DMS79 treated with DMSO at 0.1 percent for 48 hours (cell line): ENCODE measurements around the gene WIPF3.

Source experiments
- DNase-seq: peaks from one replicate; lab custom pipeline; 2025; lab: John Stamatoyannopoulos, UW

Gene WIPF3

DNA sequence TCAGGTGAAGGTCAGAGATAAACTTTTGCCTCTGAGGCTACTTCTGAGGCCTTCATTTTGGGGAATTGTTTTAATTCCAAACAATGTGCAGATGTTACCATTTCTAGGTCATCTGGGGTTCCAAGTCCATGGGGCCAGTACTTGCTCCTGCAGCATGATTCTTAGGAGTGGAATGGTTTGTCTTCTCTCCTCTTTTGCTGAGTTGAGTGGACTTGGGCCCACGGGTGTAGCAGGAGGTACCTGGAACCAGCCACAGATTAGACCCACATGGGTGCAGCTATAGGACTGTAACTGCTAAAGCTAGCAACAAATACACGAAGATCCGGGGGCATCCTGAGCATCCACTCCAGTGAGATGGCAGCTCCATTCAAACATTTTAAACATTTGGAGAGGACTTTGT lies 41.6 kb downstream of the WIPF3 start:
- no peak for DNase-seq

DNA sequence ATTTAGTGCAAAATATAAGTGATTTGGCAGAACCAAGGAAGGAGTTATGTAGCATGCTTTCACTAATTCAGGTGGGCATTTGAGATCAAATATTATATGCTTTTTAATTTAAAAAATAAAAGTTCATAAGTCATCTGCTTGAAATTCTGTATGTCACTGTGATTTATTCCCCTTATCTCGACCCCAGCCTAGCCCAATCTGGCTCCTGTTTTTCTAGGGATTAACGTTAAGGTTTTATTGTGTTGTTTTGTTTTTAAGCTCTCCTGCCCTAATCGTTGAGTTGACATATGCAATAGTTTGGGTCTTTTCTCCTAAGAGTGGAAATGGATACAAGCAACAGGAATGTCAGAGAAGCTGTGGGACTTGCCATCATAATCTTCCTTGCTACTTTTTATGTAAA lies 42.6 kb downstream of the WIPF3 start:
- DNase-seq = no peak

DNA sequence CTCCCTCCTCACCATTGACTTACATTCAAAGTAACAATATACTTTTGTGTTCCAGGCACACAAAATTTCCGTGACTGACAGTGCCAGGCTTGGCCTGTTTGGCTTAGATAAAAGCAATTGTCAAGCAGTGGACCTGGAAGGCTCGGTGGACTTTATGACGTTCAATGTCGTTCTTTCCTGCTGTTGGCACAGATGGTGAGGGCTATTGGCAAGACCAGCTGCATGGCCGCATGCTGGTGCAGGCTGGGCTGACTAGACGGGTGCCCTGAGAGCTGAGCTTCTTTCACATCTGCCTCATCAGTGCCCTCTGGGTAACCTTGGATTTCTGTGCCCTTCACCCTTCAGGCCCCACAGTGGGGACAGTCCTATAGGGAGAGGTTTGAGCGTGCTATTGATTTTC lies 45.2 kb downstream of the WIPF3 start:
- no peak for DNase-seq

DNA sequence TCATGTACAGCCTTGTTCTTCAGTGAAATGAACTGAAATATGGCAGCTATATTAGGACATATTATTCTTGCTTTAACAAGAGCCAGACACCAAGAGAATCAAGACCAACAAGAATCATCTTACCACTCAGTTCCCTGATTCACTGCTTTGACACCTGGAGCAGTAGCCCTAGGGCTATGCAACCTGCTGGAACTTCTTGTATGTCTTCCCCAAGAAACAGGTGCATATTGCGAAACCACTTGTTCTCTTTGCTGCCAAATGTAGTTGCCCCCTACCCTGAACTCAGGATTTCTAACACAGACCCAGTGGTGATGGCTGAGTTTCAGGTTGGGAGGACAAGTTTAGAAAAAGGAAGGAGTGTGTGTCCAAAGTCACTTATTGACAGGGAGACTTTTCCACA lies 46.1 kb downstream of the WIPF3 start:
- DNase-seq = no peak

DNA sequence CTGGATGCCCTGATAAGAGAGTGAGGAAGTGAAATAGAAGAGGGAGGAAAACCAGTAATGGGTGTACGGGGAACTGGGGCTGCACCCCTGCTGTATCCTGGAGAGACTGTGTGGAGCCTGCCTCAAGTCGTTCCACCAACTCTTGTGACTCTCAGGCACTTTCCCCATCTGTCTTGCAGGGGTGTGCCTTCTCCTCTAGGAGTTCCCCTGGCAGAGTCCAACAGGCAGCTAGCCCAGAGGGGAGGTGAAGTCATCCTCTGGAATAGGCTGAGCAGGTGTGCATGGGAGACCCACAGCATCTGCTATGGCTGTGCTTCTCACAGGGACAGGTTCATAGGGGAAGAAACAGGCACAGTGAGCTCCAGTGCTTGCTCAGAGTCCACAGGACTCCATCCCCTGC lies 46.8 kb downstream of the WIPF3 start:
- DNase-seq = no peak

DNA sequence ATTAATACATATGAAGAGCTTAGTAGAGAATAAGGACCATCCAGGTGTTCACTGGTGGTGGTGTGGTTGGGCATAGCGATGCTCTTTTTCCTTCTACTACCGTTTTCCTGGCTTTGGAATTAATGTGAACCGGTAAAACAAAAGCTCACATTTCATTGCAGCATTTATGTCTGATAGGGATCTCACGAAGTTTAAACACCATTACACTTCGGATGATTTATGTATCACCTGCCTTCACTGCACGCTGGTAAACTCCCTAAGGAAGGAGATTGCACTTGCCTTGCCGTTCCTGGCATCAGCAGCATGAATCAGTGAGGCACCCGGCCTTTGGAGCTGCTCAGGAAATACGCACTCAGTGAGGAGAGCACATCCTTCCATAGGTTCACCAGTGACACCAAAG lies 47.5 kb downstream of the WIPF3 start:
- DNase-seq = peak; percentile 61

DNA sequence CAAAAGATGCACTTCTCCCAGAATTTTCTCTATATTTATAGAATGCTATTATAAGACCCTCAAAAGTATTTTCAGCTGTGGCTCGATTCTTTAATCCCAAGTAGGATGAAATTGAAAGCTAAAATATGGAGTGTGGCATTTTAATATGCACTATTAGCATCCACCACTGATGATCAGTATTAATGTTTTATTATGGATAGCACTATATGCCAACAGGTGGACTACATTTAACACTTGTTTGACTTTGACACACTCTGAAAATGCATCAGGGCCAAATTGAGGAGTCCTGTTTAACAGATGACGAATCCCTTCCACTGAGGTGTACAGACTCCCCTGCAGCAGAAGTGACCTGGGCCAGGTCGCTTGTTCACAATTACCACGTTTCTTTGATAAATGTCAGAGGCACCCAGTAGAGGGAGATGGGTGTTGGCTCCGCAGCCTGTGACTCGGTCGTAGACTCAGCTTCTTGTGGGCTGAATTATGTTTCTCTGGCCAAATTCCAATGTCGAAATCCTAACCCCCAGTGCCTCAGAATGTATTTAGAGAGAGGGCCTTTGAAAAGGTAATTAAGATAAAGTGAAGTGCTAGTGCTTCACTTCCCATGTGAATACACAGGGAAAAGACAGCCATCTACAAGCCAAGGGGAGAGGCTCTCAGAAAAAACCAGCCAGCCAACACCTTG lies 48.1 kb downstream of the WIPF3 start:
- peak; percentile 67 for DNase-seq

DNA sequence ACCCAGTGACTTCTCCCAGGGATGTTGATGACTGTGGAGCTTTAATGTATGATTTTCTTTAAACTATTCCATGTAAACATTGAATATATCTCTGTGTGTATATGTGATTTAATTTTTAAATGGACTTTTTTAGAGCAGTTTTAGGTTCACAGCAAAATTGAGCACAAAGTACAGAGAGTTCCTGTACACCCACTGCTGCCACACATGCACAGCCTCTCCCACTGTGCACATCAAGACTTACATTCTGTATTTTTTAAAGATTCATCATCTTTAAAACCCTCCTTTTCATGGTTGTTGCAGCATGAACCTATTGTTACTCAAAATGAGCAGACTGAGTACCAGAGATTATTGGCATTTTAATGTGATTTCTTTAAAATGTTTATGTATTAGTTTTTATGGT lies 51.3 kb downstream of the WIPF3 start:
- DNase-seq = no peak

DNA sequence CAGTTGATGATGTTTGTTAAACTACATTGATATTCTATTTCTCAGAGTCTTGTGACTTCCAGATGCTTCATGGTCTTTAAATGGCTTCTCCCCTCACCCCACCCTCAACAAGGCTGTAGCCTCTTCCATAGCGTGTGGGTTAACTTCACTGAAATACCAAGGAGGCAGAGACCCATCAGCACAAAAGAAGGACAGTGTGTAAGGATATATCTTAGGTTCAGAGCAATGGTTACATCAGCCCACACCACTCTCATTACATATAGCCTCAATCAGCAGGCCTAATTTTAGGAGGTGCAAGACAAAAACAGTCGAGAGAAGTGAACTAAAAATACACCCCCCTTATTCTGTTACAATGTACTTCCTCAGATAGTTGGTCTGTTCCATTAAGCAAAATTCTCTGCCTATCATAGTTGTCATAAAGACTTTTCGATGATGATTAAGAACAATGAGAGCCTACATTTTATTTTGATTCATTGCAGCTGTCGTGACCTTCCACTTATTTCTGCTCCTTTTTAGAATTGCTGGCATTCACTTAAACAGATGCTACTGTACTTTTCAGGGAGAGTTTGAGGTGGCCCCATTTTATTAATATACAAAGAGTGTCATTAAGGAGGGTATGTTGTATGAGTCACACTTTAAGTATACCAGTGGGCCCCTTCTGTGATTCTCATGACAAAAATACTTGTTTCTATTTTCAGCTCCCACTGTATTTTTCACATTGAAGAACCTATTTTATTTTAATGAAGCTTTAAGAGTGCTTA lies 52.1 kb downstream of the WIPF3 start:
- DNase-seq = no peak

DNA sequence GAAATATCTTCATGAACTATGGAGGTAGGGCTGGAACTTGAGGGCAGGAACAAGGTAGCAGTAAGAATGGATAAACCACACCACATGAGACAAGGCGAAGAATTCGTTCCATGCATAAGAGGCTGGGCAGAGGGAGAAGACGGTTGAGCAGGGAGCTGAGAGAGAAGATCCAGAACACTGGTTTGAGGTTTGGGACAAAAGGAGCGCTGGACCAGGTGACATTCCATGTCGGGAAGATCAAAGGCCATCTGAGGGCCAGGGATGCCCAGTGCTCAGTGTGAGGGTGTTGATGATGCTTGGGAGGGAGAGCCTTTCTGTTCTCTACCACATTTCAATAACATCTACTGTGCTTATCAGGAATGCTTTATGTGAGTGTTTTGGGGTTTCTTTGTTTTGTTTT lies 52.8 kb downstream of the WIPF3 start:
- no peak for DNase-seq

DNA sequence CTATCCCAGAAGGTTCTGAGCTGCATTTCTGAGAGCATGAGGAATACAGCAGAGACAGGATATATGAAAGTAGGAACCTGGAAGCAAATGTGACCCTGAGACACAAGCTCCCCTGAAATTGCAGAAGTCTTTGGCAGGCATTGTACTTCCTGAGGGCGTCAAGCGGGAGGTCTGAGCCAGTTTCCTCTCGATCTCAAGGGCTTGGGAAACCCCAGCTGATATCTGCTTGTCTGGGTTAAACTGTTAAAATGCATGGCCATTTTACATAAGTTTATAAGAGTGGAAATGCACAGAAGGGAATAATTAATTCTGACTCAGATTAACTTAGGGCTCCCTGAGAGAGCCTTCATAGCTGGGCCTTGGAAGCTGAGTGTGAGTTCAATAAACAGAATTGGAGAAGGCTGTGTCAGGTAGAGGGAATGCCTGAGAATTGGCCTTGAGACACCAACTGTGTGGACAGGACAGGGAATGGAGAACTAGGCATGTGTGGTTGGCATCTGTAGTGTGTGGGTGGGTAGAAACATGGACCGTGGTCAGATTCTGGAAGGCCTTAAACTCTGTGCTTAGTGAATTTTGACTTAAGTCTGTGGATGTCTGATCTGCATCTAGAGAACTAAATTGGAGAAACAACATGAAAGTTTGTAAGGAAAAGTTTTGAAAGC lies 53.3 kb downstream of the WIPF3 start:
- no peak for DNase-seq

DNA sequence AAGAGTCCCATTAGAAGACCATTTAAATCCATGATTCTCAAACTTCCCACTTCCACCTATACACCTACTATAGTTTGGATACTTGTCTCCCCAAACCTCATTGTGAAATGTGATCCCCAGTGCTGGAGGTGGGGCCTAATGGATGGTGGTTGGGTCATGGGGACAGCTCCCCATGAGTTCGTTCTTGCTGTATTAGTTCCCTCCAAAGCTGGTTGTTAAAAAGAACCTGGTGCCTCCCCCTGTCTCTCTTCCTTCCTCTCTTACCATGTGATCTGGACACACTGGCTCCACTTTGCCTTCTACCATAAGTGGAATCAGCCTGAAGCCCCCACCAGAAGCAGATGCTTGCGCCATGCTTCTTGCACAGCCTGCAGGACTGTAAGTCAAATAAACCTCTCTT lies 53.9 kb downstream of the WIPF3 start:
- DNase-seq = no peak

DNA sequence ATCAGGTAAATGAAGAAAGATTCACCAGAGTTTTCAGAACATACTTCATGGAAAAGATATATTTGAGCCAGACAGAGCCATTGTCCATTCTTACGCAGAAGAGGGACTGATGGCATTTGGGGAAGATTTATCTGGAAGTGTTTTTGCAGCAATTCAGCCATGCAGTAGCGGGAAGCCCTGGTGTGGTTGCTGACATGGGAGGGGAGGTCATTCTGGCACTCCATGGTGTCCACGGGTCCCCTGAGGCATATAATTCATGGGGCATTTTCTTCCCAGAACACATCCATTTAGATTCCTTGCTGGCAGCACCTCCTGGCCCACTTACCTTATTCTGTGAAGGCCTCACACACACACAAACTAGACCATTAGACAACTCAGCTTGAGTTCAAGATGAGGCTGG lies 55.6 kb downstream of the WIPF3 start:
- DNase-seq = no peak

DNA sequence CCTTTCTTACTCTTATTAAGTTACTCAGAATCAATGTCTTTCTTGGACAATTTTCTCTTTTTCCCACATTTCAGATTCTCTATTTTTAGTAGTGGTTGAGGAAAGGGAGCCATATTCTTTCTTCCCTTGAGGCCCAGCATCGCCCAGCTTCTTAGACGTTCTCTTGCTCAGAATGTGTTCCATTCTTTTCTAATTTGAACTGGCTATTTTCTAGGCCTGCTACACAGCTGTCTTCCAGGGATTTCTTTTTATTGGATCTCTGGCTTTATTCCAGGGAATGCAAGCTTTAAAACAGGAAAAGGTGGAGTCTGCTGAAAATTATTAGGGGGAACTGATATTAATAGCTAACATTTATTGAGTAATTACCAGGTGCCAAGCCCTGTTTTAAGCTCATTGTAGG lies 58.3 kb downstream of the WIPF3 start:
- no peak for DNase-seq

DNA sequence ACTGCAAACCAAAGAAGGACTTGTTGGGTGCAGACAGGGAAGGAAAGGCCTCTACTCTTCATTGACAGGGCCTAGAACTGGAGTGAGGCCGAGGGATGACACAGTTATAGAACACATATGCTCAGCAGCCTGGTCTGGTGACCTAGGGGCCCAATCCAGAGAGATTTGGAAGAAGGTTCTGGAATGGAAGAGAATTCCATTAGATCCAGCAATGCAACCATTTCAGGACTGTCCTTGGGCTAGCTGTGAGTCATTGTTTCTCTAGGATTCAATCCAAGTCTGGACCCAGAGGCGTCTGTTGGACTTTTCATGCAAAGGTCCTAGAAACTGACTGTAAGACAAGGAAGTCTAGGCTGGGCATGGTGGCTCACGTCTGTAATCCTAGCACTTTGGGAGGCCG lies 59.2 kb downstream of the WIPF3 start:
- no peak for DNase-seq

DNA sequence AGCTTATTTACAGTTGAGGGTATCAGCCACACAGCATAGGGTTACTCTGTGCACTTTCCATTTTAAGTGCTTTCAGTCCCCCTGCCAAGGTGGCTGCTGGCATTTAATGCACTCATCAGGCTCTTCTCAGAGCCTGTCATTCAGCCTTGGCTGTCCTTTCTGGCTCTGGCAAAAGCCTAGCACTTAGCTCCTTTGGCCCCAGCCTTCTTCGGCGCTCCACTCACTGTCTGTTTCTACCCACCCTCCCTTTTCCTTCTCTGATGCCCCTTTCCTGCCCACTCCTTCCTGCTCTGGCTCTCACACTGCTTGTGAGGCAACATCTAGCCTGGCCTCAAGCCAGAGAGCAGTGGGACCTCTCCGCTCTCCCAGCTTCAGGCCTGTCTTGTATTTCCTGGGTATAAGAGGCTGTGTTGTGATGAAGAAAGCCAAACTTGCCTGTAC lies 60.2 kb downstream of the WIPF3 start:
- peak; percentile 66 for DNase-seq

DNA sequence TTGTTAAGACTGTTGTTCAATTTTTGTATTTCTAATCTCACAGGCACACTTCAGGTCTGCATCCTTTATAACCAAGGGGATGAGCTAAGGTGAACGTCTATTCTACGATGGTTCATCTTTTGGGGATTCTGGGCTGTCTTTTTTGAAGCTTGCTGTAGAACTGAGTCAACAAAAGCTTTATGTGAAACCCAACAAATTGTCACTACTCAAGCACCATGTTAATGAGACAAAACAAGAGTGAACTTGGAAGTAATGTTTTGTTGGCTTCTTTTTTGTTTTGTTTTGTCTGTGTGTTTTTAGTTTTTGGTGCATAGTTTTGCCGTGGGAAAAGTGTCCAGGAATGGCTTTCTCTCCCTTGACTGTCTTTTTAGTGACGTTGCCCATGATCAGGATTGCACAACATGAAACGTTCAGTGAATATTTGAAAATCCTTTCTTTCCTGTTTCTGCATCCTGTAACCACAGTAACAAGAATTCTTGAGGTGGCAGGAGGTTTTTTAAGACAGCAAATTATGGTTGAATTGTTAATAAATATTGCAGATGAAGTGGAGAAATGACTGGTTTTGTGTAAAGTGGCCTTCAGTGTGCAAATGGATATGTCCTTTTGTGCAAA lies 65.6 kb downstream of the WIPF3 start:
- DNase-seq = no peak

DNA sequence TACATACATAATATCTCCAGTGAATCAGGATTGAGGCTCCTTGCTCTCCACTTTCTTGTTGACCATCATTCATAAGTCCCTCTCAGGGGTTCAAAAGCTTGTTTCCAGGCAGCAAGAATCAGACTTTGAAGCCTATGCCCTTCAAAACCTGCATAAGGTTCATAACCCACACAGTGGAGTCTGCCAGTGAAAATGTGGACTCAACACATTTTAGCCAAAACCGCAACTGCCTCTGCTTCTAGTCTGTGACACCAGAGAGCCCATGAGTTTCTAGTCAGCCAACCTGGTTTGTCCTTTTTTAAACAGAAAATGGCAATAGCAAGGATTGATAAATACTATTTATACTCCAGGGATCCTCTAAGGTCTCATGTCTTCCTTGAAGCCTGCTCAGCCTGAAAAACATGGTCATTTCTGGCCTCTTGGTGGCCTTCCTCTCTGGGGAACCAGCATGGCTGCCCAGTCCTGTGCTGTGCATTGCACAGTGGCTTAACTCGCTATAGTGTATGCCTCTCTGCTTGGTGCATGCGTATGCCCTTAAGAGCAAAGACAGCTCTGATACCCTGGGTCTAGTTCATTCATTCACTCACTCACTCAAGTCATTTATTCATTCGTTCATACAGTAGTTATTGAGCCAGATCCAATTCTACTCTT lies 67.5 kb downstream of the WIPF3 start:
- no peak for DNase-seq

DNA sequence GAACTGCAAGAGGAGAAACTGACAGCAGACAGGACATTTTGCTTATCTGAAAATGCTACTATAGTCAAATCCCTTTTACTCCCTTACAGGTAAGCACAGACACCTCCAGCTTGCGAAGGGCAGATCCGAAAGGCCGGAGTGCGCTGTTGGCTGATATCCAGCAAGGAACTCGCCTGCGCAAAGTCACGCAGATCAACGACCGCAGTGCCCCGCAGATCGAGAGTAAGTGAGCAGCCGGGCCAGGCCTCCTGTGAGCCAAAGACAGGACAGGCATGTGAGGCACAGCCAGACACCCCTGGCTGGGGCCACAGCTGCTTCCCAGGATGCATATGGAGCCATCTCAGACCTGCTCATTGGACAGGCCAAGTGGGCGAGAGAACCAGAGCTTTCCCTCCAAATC lies 69.4 kb downstream of the WIPF3 start:
- DNase-seq = no peak

DNA sequence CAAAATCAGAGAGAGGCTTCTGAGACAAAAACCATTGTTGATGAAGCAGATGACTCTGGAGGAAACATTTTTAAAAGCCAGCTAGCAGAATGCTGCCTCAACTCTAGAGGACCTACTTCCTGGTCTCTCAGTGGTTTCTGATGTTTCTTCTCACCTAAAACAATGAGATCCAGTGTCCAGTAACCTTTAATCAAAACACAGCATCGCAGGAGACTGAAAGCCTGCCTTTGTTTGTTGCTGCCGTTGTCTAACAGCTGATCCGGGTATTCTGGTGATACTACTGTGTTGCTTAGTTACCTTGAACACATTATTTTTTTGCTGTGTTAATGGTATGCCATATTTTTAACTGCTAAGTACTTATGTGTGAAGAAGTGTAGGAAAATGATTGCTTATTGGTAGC lies 70.9 kb downstream of the WIPF3 start:
- no peak for DNase-seq

DNA sequence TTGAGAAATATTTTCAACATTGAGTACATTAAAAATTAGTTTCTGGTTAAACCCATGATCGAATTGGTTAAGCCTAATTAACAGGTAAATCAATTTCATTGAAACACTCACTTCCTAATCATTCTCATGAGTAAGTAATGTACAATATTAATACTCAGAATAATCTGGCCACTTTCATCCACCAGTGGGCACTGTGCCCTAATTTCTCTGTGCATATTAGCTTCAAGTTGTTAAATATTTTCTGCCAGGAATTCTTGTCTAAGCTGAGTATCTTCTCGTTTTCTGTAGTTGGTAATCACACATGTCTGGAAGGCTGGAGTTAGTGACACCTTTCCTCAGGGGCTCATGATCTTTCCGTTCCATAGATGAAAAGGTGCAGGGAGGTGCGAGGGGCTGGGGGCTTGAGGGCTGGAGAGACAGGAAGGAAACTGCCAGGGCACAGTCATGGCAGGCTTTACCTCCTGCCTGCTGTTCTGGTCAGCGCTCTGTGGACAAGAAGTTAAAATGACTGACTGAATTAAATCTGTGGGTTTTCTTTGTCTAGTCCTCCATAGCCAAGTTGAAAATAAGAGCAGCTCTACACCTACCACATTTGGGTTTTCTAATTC lies 71.9 kb downstream of the WIPF3 start:
- DNase-seq = peak; percentile 50

DNA sequence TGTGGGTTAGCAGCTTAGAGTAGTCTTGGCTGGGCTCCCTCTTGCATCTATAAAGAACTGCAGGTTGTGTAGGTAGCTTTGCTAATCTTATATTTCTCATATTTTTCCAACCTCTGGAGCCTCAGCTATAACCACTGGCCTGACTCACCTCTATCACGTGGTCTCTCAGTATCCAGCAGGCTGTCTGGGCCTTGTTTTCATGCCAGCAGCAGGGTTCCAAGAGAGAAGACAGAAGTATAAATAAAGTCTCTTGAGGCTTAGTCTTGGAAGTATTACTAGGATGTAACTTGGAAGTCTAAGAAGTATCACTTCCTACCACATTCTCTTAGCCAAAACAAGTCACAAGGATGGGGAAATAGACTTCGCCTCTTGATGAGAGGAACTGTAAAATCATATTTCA lies 73.3 kb downstream of the WIPF3 start:
- DNase-seq = no peak
